PC-3 (cell line): ENCODE data around the gene XPR1. TPM values are rescaled to one million over a fixed set of nuclear protein-coding genes. Genes with fewer than 3 reads are reported as not detected.

Experiments used
- ATAC-seq: fragments of 200-7000 bp; cut with Tn5 transposase; 2 replicates; pipeline ENCODE4 v1.9.1; 2020; ENCODE audit warnings: mild to moderate bottlenecking, moderate library complexity
- BruUV-seq: library from RNA; stranded (reverse); fragments of 400-500 nt; replicated peaks from 2 replicates; lab custom pipeline; 2021; lab: Mats Ljungman, UMichigan
- CTCF ChIA-PET: fragments of 300-600 bp; sonication (Branson Sonifier 250); formaldehyde crosslinking; loops from one replicate; lab custom pipeline; 2022; ENCODE audit warnings: antibody characterized with exemption; lab: Charles Lee
- POLR2A ChIA-PET: fragments of 300-600 bp; sonication (Branson Sonifier 250); formaldehyde crosslinking; loops from one replicate; lab custom pipeline; 2022; ENCODE audit warnings: antibody characterized with exemption; ENCODE audit not compliant: unreplicated experiment; lab: Charles Lee
- DNase-seq: peaks from one replicate; pipeline ENCODE4 v3.0.0-alpha.2; 2015
- H2AFZ ChIP-seq: fragments of 300-600 bp; sonication (generic); 2 replicates; pipeline ENCODE4 v1.6.0; 2016; ENCODE audit warnings: antibody characterized with exemption, low read length
- H3F3A ChIP-seq: fragments of 300-600 bp; sonication (generic); one replicate; pipeline ENCODE4 v1.6.0; 2017; ENCODE audit warnings: antibody characterized with exemption, low read length, control low read depth, mild to moderate bottlenecking; ENCODE audit not compliant: unreplicated experiment
- H3K27ac ChIP-seq: fragments of 300-600 bp; sonication (generic); 2 replicates; pipeline ENCODE4 v1.5.1; 2016; ENCODE audit warnings: mild to moderate bottlenecking, low read length
- H3K27me3 ChIP-seq: fragments of 300-600 bp; sonication (generic); 2 replicates; pipeline ENCODE4 v1.6.1; 2016; ENCODE audit warnings: low read length, mixed read lengths
- H3K36me3 ChIP-seq: fragments of 300-600 bp; sonication (generic); 2 replicates; pipeline ENCODE4 v1.6.1; 2016; ENCODE audit warnings: low read depth, mixed run types, low read length, mixed read lengths
- H3K4me1 ChIP-seq: fragments of 300-600 bp; sonication (generic); 2 replicates; pipeline ENCODE4 v1.5.1; 2016; ENCODE audit warnings: low read length; ENCODE audit not compliant: insufficient read depth
- H3K4me2 ChIP-seq: fragments of 300-600 bp; sonication (generic); 2 replicates; pipeline ENCODE4 v1.6.0; 2016; ENCODE audit warnings: low read length
- H3K4me3 ChIP-seq: fragments of 300-600 bp; sonication (generic); 2 replicates; pipeline ENCODE4 v1.5.1; 2016; ENCODE audit warnings: mild to moderate bottlenecking, low read length, mixed read lengths
- H3K79me2 ChIP-seq: fragments of 300-600 bp; sonication (generic); 2 replicates; pipeline ENCODE4 v1.6.1; 2017; ENCODE audit warnings: low read length, mixed read lengths
- H3K9ac ChIP-seq: fragments of 300-600 bp; sonication (generic); 2 replicates; pipeline ENCODE4 v1.6.0; 2016; ENCODE audit warnings: mild to moderate bottlenecking, low read length
- H3K9me2 ChIP-seq: fragments of 300-600 bp; sonication (generic); replicated peaks from 2 replicates; pipeline ENCODE4 v1.6.1; 2016; ENCODE audit warnings: mixed run types, low read length, mixed read lengths
- H3K9me3 ChIP-seq: fragments of 300-600 bp; sonication (generic); 2 replicates; pipeline ENCODE4 v1.6.1; 2016; ENCODE audit warnings: low read length, mixed read lengths
- H4K20me1 ChIP-seq: fragments of 300-600 bp; sonication (generic); 2 replicates; pipeline ENCODE4 v1.6.1; 2016; ENCODE audit warnings: low read length, mixed read lengths
- EZH2 ChIP-seq: fragments of 300-600 bp; sonication (generic); IDR thresholded peaks from one replicate; pipeline ENCODE4 v1.6.1; 2017; ENCODE audit warnings: antibody characterized with exemption, mild to moderate bottlenecking, low read length; ENCODE audit not compliant: unreplicated experiment
- EZH2phosphoT487 ChIP-seq: fragments of 300-600 bp; sonication (generic); IDR thresholded peaks from 2 replicates; pipeline ENCODE4 v1.6.1; 2018; ENCODE audit warnings: mild to moderate bottlenecking, antibody characterized with exemption, low read length, borderline replicate concordance
- intact Hi-C: fragments of 100-400 bp; cut with micrococcal nuclease; formaldehyde crosslinking; loops from 2 replicates; pipeline ENCODE4 v1.9.0; 2023
- total RNA-seq: library from RNA; depleted of rRNA; stranded (reverse); fragments of >200 nt; gene quantifications from 2 replicates; pipeline ENCODE4 v1.2.3, GENCODE V29; 2014
- TF ChIP-seq, protein P1 (sequence below): fragments of 300-600 bp; sonication (generic); conservative IDR thresholded peaks from 2 replicates; pipeline ENCODE4 v1.5.1; 2017; ENCODE audit warnings: antibody characterized with exemption, low read depth, mild to moderate bottlenecking, low read length

Gene XPR1
- total RNA-seq, 1 experiment from 2014 or later: 8.2 TPM

DNA sequence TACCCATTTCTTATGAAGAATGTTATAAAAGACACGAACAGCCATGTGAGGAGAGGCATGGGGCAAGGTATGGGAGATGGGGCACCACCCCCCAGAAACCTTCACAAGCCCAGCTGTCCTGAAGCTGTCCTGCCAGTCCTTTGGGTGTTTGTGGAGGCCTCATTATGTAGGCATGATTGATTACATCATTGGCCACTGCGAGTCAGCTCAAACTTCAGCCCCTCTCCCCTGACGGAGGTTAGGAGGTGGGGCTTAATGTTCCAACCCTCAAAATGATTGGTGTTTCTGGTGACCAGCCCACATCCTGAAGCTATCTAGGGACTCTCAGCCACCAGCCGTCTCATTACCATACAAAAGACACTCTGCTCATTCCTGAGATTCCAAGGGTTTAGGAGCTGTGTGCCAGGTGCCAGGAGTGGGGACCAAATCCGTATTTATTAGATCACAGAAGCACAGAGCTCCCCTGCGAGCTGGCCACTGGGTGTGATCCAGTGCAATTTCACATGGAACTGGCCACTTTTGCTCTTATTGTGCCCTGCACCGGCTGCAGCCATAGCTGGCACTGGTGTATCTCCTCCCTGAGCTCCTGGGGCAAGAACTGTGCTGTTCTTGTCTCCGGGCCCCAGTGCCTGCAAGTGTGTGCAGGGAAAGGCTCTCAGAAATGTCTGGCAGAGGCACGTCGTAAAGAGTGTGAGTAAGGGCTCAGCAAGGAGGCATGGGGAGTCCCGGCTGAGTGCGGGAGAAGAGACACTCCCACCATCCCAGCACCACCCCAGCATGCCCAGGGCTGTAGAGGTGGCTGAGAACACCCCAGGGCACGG lies 291.4 kb downstream of the XPR1 start:
- Histone ChIP-seq H3K27me3 (no peaks in the 10 kb centered on the region), H3K79me2 (no peaks in the 10 kb centered on the region), H4K20me1 (no peaks in the 10 kb centered on the region), H2AFZ (no peak overlapping the region), H3K4me3 (no peak overlapping the region), H3K4me1 (no peaks in the 10 kb centered on the region), H3K4me2 (no peak overlapping the region), H3K9me3 (no peaks in the 10 kb centered on the region), H3F3A (no peaks in the 10 kb centered on the region), H3K9ac (no peak overlapping the region), H3K27ac (no peak overlapping the region), H3K9me2 (no peaks in the 10 kb centered on the region), H3K36me3 (no peaks in the 10 kb centered on the region)
- TF ChIP-seq EZH2: no peak
- TF ChIP-seq EZH2phosphoT487: no peak
- TF ChIP-seq, protein P1, sequence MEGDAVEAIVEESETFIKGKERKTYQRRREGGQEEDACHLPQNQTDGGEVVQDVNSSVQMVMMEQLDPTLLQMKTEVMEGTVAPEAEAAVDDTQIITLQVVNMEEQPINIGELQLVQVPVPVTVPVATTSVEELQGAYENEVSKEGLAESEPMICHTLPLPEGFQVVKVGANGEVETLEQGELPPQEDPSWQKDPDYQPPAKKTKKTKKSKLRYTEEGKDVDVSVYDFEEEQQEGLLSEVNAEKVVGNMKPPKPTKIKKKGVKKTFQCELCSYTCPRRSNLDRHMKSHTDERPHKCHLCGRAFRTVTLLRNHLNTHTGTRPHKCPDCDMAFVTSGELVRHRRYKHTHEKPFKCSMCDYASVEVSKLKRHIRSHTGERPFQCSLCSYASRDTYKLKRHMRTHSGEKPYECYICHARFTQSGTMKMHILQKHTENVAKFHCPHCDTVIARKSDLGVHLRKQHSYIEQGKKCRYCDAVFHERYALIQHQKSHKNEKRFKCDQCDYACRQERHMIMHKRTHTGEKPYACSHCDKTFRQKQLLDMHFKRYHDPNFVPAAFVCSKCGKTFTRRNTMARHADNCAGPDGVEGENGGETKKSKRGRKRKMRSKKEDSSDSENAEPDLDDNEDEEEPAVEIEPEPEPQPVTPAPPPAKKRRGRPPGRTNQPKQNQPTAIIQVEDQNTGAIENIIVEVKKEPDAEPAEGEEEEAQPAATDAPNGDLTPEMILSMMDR: no peak
- ChIA-PET POLR2A (no interaction called here), CTCF (no interaction called here)
- ATAC-seq (no peak), DNase-seq (no peak)
- intact Hi-C loops: no loop called here
- no TSS peak for BruUV-seq

- Histone ChIP-seq H4K20me1 (no peaks in the 10 kb centered on the region), H3K27ac (no peak overlapping the region), H3K9me3 (no peaks in the 10 kb centered on the region), H2AFZ (no peak overlapping the region), H3K9me2 (no peaks in the 10 kb centered on the region), H3K4me2 (no peak overlapping the region), H3K79me2 (no peaks in the 10 kb centered on the region), H3K36me3 (no peaks in the 10 kb centered on the region), H3K27me3 (no peaks in the 10 kb centered on the region), H3K4me3 (no peak overlapping the region), H3K4me1 (no peaks in the 10 kb centered on the region), H3K9ac (no peak overlapping the region), H3F3A (no peaks in the 10 kb centered on the region)
- intact Hi-C loops: no loop called here
- POLR2A ChIA-PET: no interaction called here
- BruUV-seq: no TSS peak
- TF ChIP-seq EZH2phosphoT487 (no peak), EZH2 (no peak)
- TF ChIP-seq, protein P1: no peak
- CTCF ChIA-PET: no interaction called here
- DNase-seq (no peak), ATAC-seq (no peak)
These were observed 292.1 kb downstream of the XPR1 start for GRCh38 chr1:180923887-180924286.

GRCh38 chr1:180924939-180925338 lies 293.1 kb downstream of the XPR1 start:
- no peak overlapping the region for H2AFZ ChIP-seq
- H3K79me2 ChIP-seq: no peaks in the 10 kb centered on the region
- ChIA-PET CTCF (no interaction called here), POLR2A (no interaction called here)
- TF ChIP-seq EZH2phosphoT487: no peak
- TF ChIP-seq EZH2: no peak
- TF ChIP-seq, protein P1: no peak
- BruUV-seq: no TSS peak
- H3F3A ChIP-seq: no peaks in the 10 kb centered on the region
- no peak overlapping the region for H3K4me2 ChIP-seq
- H3K27ac ChIP-seq: no peak overlapping the region
- DNase-seq (no peak), ATAC-seq (no peak)
- H3K9ac ChIP-seq: no peak overlapping the region
- H3K36me3 ChIP-seq: no peaks in the 10 kb centered on the region
- H3K9me2 ChIP-seq: no peaks in the 10 kb centered on the region
- no peaks in the 10 kb centered on the region for H3K27me3 ChIP-seq
- no peaks in the 10 kb centered on the region for H3K4me1 ChIP-seq
- H4K20me1 ChIP-seq: no peaks in the 10 kb centered on the region
- H3K4me3 ChIP-seq: no peak overlapping the region
- intact Hi-C loops: no loop called here
- no peaks in the 10 kb centered on the region for H3K9me3 ChIP-seq
